HCT116 (cell line): ENCODE measurements around the gene TMEM140. TPM values are rescaled to one million over a fixed set of nuclear protein-coding genes. Genes with fewer than 3 reads are reported as not detected.
A peak's percentile ranks its signal among the peaks of the same experiment; 100 is the strongest.
"Not testable (repeated sequence)": the region's sequence is repeated elsewhere in the genome, so short reads cannot be mapped to it uniquely, and the experiment has no call there.

ENCODE experiments used
- ATAC-seq: fragments of 200-7000 bp; cut with Tn5 transposase; 2 replicates; pipeline ENCODE4 v1.9.1; 2020; ENCODE audit warnings: mild to moderate bottlenecking, moderate library complexity
- BruUV-seq: library from RNA; stranded (reverse); fragments of 400-500 nt; replicated peaks from 2 replicates; lab custom pipeline; 2021; lab: Mats Ljungman, UMichigan
- CTCF ChIA-PET: fragments of 300-600 bp; sonication (Branson Sonifier 250); formaldehyde crosslinking; loops from one replicate; lab custom pipeline; 2021; ENCODE audit warnings: antibody characterized with exemption; lab: Charles Lee
- POLR2A ChIA-PET: fragments of 300-600, 350-600 bp; sonication (Branson Sonifier 250); formaldehyde crosslinking; loops from one replicate; lab custom pipeline; 2021; ENCODE audit warnings: antibody characterized with exemption; lab: Charles Lee
- RAD21 ChIA-PET, 2 experiments: fragments of 300-600 bp; sonication (Branson Sonifier 250); formaldehyde crosslinking; loops; one replicate each; lab custom pipeline; 2023; ENCODE audit warnings: low total read pairs in 2 of 2; ENCODE audit not compliant: uncharacterized antibody in 2 of 2, unreplicated experiment in 2 of 2, low non-redundant PET in 1 of 2; lab: Charles Lee
- DNase-seq: peaks from one replicate; pipeline ENCODE4 v3.0.0-alpha.2; 2010; ENCODE audit warnings: low read depth, low spot score
- H2AFZ ChIP-seq: fragments of 200-600 bp; shearing (Covaris generic), sonication (generic); 2 replicates; pipeline ENCODE4 v1.6.1; 2017; ENCODE audit warnings: low read depth, mixed run types, mixed read lengths, antibody characterized with exemption, low read length; ENCODE audit not compliant: poor library complexity, severe bottlenecking
- H3K27ac ChIP-seq: 2 replicates; pipeline ENCODE4 v1.5.1; 2012; ENCODE audit warnings: low read depth, low read length
- H3K27me3 ChIP-seq: fragments of 200-600 bp; sonication (generic); 2 replicates; pipeline ENCODE4 v1.6.1; 2016; ENCODE audit warnings: mixed run types, low read length, mixed read lengths; ENCODE audit not compliant: insufficient read depth
- H3K36me3 ChIP-seq, 2 experiments: fragments of 200-500 bp in 1 of 2; fragments of 200-600 bp in 1 of 2; sonication (Bioruptor generic) in 1 of 2; sonication (generic) in 1 of 2; 2 replicates each; pipeline versions ENCODE4 v1.5.1 to v1.6.1; 2014 to 2016; ENCODE audit warnings: low read length in 2 of 2, inconsistent platforms in 1 of 2, mixed read lengths in 1 of 2, mixed run types in 1 of 2; ENCODE audit not compliant: insufficient read depth in 2 of 2, control insufficient read depth in 1 of 2
- H3K4me1 ChIP-seq, 2 experiments: fragments of 200-600 bp in 1 of 2; sonication (generic) in 1 of 2; 2 replicates each; pipeline versions ENCODE4 v1.5.1 to v1.6.1; 2012 to 2017; ENCODE audit warnings: low read length in 2 of 2, inconsistent platforms in 1 of 2, mild to moderate bottlenecking in 1 of 2, mixed read lengths in 1 of 2, mixed run types in 1 of 2, moderate library complexity in 1 of 2; ENCODE audit not compliant: insufficient read depth in 2 of 2, control insufficient read depth in 1 of 2
- H3K4me2 ChIP-seq: fragments of 200-600 bp; sonication (generic); 2 replicates; pipeline ENCODE4 v1.6.1; 2017; ENCODE audit warnings: mixed run types, low read length, mixed read lengths
- H3K4me3 ChIP-seq, 2 experiments: fragments of 200-600 bp in 1 of 2; sonication (generic) in 1 of 2; replicated peaks in 1 of 2; 2 replicates each; pipeline ENCODE4 v1.5.1; 2011 to 2016; ENCODE audit warnings: low read length in 2 of 2, control low read depth in 1 of 2, low read depth in 1 of 2, mild to moderate bottlenecking in 1 of 2, mixed read lengths in 1 of 2, mixed run types in 1 of 2
- H3K79me2 ChIP-seq: fragments of 200-600 bp; sonication (generic); 2 replicates; pipeline ENCODE4 v1.6.1; 2017; ENCODE audit warnings: mild to moderate bottlenecking, mixed run types, low read length, moderate library complexity, mixed read lengths; ENCODE audit not compliant: insufficient read depth
- H3K9ac ChIP-seq: fragments of 200-600 bp; sonication (generic); 2 replicates; pipeline ENCODE4 v1.6.1; 2016; ENCODE audit warnings: low read length, mixed read lengths
- H3K9me2 ChIP-seq: fragments of 200-600 bp; sonication (generic), shearing (Covaris generic); 2 replicates; pipeline ENCODE4 v1.6.1; 2017; ENCODE audit warnings: mixed run types, mild to moderate bottlenecking, moderate library complexity; ENCODE audit not compliant: insufficient read depth
- H3K9me3 ChIP-seq, 2 experiments: fragments of 200-500 bp in 1 of 2; fragments of 200-600 bp in 1 of 2; sonication (Bioruptor generic) in 1 of 2; sonication (generic) in 1 of 2; 2 replicates each; pipeline ENCODE4 v1.6.1; 2014 to 2017; ENCODE audit warnings: low read length in 2 of 2, mixed read lengths in 2 of 2, inconsistent platforms in 1 of 2, low read depth in 1 of 2, mild to moderate bottlenecking in 1 of 2, mixed run types in 1 of 2, moderate library complexity in 1 of 2; ENCODE audit not compliant: control insufficient read depth in 1 of 2, insufficient read depth in 1 of 2
- H4K20me1 ChIP-seq: fragments of 200-600 bp; sonication (generic), shearing (Covaris generic); 2 replicates; pipeline ENCODE4 v1.6.1; 2017; ENCODE audit warnings: mixed run types, mild to moderate bottlenecking, moderate library complexity; ENCODE audit not compliant: insufficient read depth
- ATF3 ChIP-seq: IDR thresholded peaks from 2 replicates; pipeline ENCODE4 v1.6.1; 2012
- CTCF ChIP-seq, 3 experiments: fragments of 200-600 bp in 1 of 3; sonication (generic) in 1 of 3; IDR thresholded peaks in 2 of 3; conservative IDR thresholded peaks in 1 of 3; 2 replicates each; pipeline ENCODE4 v1.5.1; 2012 to 2017; ENCODE audit warnings: low read depth in 2 of 3, low read length in 2 of 3, antibody characterized with exemption in 1 of 3, borderline replicate concordance in 1 of 3, control low read depth in 1 of 3, mild to moderate bottlenecking in 1 of 3, mixed read lengths in 1 of 3, mixed run types in 1 of 3, moderate library complexity in 1 of 3; ENCODE audit not compliant: insufficient read depth in 1 of 3
- FOSL1 ChIP-seq: IDR thresholded peaks from 2 replicates; pipeline ENCODE4 v1.6.1; 2012; ENCODE audit warnings: low read depth
- JUND ChIP-seq: IDR thresholded peaks from 2 replicates; pipeline ENCODE4 v1.6.1; 2012
- MAX ChIP-seq: IDR thresholded peaks from 2 replicates; pipeline ENCODE4 v1.6.1; 2012
- POLR2A ChIP-seq: IDR thresholded peaks from 2 replicates; pipeline ENCODE4 v1.7.0; 2011; ENCODE audit warnings: borderline replicate concordance; ENCODE audit not compliant: insufficient read depth, insufficient read length; ENCODE audit errors: extremely low read depth
- SIN3A ChIP-seq: IDR thresholded peaks from 2 replicates; pipeline ENCODE4 v1.6.1; 2012; ENCODE audit warnings: low read depth
- SP1 ChIP-seq: IDR thresholded peaks from 2 replicates; pipeline ENCODE4 v1.6.1; 2012; ENCODE audit warnings: low read depth
- SRF ChIP-seq: IDR thresholded peaks from 2 replicates; pipeline ENCODE4 v1.6.1; 2012; ENCODE audit warnings: low read depth
- TCF7L2 ChIP-seq: IDR thresholded peaks from 2 replicates; pipeline ENCODE4 v1.7.0; 2011; ENCODE audit warnings: borderline replicate concordance, inconsistent platforms; ENCODE audit not compliant: insufficient read depth, insufficient read length; ENCODE audit errors: extremely low read depth
- YY1 ChIP-seq: IDR thresholded peaks from 2 replicates; pipeline ENCODE4 v1.6.1; 2011; ENCODE audit warnings: low read length, low read depth, moderate library complexity, mild to moderate bottlenecking; ENCODE audit not compliant: insufficient replicate concordance; ENCODE audit errors: extremely low read depth
- ZFX ChIP-seq: fragments of 450-650 bp; IDR thresholded peaks from 2 replicates; pipeline ENCODE4 v1.6.1; 2017
- ZNF274 ChIP-seq: fragments of 200-500 bp; sonication (Bioruptor generic); IDR thresholded peaks from 2 replicates; pipeline ENCODE4 v1.6.1; 2014; ENCODE audit warnings: mild to moderate bottlenecking, low read depth, low read length, inconsistent platforms
- intact Hi-C: fragments of 100-400 bp; cut with micrococcal nuclease; formaldehyde crosslinking; loops from 2 replicates; pipeline ENCODE4 v1.10.0; 2022
- total RNA-seq: library from RNA; stranded (reverse); gene quantifications from one replicate; pipeline ENCODE4 v1.2.1, GENCODE V29; 2021; ENCODE audit not compliant: unreplicated experiment

Gene TMEM140
- total RNA-seq, 1 experiment from 2014 or later: not detected

GRCh38 chr7:135211946-135212685 lies 64.2 kb downstream of the TMEM140 start:
- H3K79me2 ChIP-seq, RAD21 ChIA-PET, H3K36me3 ChIP-seq, H4K20me1 ChIP-seq, H3K27me3 ChIP-seq, BruUV-seq, DNase-seq, H3K9me3 ChIP-seq, H3K4me1 ChIP-seq, ATAC-seq, intact Hi-C loops, POLR2A ChIA-PET, H3K9me2 ChIP-seq, H3K27ac ChIP-seq: not testable (repeated sequence)
- CTCF ChIA-PET: interaction anchor here (1.0 kb wide), 1 partner anchor 522 kb away, joined by 4 read pairs; no protein-coding TSS in a partner anchor
- peak overlapping the region; percentile 9 for H2AFZ ChIP-seq
- H3K4me3 ChIP-seq: peak overlapping the region; percentile 58 to 81
- H3K4me2 ChIP-seq: peak overlapping the region; percentile 91
- H3K9ac ChIP-seq: peak overlapping the region; percentile 73

GRCh38 chr7:135213831-135214230 lies 66.0 kb downstream of the TMEM140 start:
- no peak overlapping the region for H3K9ac ChIP-seq
- ATAC-seq (no peak), DNase-seq (no peak)
- no TSS peak for BruUV-seq
- RAD21 ChIA-PET: no interaction called here
- no peak overlapping the region for H3K4me2 ChIP-seq
- no peaks in the 10 kb centered on the region for H4K20me1 ChIP-seq
- POLR2A ChIA-PET: no interaction called here
- no peaks in the 10 kb centered on the region for H3K79me2 ChIP-seq
- no peak overlapping the region for H3K27ac ChIP-seq
- CTCF ChIA-PET: no interaction called here
- peaks cover 5 to 7% of the 10 kb centered on the region in 2 experiments; a peak in 3 of 4 replicates for H3K4me1 ChIP-seq
- no peaks in the 10 kb centered on the region for H3K9me2 ChIP-seq
- H3K9me3 ChIP-seq: no peaks in the 10 kb centered on the region
- no peak overlapping the region for H2AFZ ChIP-seq
- TF ChIP-seq MAX (no peak), TCF7L2 (no peak), YY1 (no peak), CTCF (IDR thresholded peaks at IDR 0.05 in 2 of 3, conservative IDR thresholded peaks at IDR 0.05 in 1 of 3; ENCODE audit: borderline replicate concordance in 1 of 3, insufficient read depth in 1 of 3, low read depth in 2 of 3, low read length in 2 of 3) (no peak), ZNF274 (no peak), SIN3A (no peak), ZFX (no peak), ATF3 (no peak), SRF (no peak), SP1 (no peak), FOSL1 (no peak), POLR2A (no peak), JUND (no peak)
- no peak overlapping the region for H3K4me3 ChIP-seq
- no peaks in the 10 kb centered on the region for H3K27me3 ChIP-seq
- no peaks in the 10 kb centered on the region for H3K36me3 ChIP-seq
- intact Hi-C loops: no loop called here
